Measurements from ENCODE around the gene MAGI1. TPM values are rescaled to one million over a fixed set of nuclear protein-coding genes. Genes with fewer than 3 reads are reported as not detected.

The MAGI1 gene
- total RNA-seq, 1 experiment from 2014 or later = 0.93 TPM

GRCh38 chr3:65843732-65844131, 195.0 kb downstream of the MAGI1 start:
- no peak for DNase-seq (ENCODE audit: low spot score)

- DNase-seq (ENCODE audit: low spot score) = no peak
These were observed 201.1 kb downstream of the MAGI1 start for GRCh38 chr3:65837604-65838003.

- DNase-seq (ENCODE audit: low spot score) = no peak
These were observed 202.7 kb downstream of the MAGI1 start for GRCh38 chr3:65836047-65836446.

- peak; percentile 5 for DNase-seq (ENCODE audit: low spot score)
These were observed 204.8 kb downstream of the MAGI1 start for GRCh38 chr3:65833761-65834505.

- DNase-seq (ENCODE audit: low spot score) = no peak
These were observed 206.8 kb downstream of the MAGI1 start for GRCh38 chr3:65831733-65832425.

GRCh38 chr3:65830948-65831732, 207.6 kb downstream of the MAGI1 start:
- no peak for DNase-seq (ENCODE audit: low spot score)

- no peak for DNase-seq (ENCODE audit: low spot score)
These were observed 209.5 kb downstream of the MAGI1 start for GRCh38 chr3:65829228-65829627.

- peak; percentile 3 for DNase-seq (ENCODE audit: low spot score)
These were observed 210.0 kb downstream of the MAGI1 start for GRCh38 chr3:65828706-65829105.

GRCh38 chr3:65827076-65827475, 211.6 kb downstream of the MAGI1 start:
- DNase-seq (ENCODE audit: low spot score) = no peak

- no peak for DNase-seq (ENCODE audit: low spot score)
These were observed 214.6 kb downstream of the MAGI1 start for GRCh38 chr3:65824166-65824565.

- DNase-seq (ENCODE audit: low spot score) = no peak
These were observed 218.1 kb downstream of the MAGI1 start for GRCh38 chr3:65820600-65820999.

GRCh38 chr3:65819896-65820295, 218.8 kb downstream of the MAGI1 start:
- no peak for DNase-seq (ENCODE audit: low spot score)

- no peak for DNase-seq (ENCODE audit: low spot score)
These were observed 221.1 kb downstream of the MAGI1 start for GRCh38 chr3:65817553-65818126.

GRCh38 chr3:65816208-65816607, 222.5 kb downstream of the MAGI1 start:
- DNase-seq (ENCODE audit: low spot score) = no peak

GRCh38 chr3:65814845-65815578, 223.7 kb downstream of the MAGI1 start:
- DNase-seq (ENCODE audit: low spot score) = no peak

GRCh38 chr3:65811892-65812291, 226.8 kb downstream of the MAGI1 start:
- DNase-seq (ENCODE audit: low spot score) = no peak

- DNase-seq (ENCODE audit: low spot score) = no peak
These were observed 227.5 kb downstream of the MAGI1 start for GRCh38 chr3:65811086-65811761.

- DNase-seq (ENCODE audit: low spot score) = no peak
These were observed 228.4 kb downstream of the MAGI1 start for GRCh38 chr3:65810302-65810701.

GRCh38 chr3:65809641-65810150, 229.0 kb downstream of the MAGI1 start:
- no peak for DNase-seq (ENCODE audit: low spot score)

GRCh38 chr3:65808824-65809223, 229.9 kb downstream of the MAGI1 start:
- no peak for DNase-seq (ENCODE audit: low spot score)

- no peak for DNase-seq (ENCODE audit: low spot score)
These were observed 230.3 kb downstream of the MAGI1 start for GRCh38 chr3:65808407-65808806.

All from H4 (cell line).